Omental fat pad (tissue), 4 donors: ENCODE data around the gene NOSIP. TPM values are rescaled to one million over a fixed set of nuclear protein-coding genes. Genes with fewer than 3 reads are reported as not detected.
A peak's percentile ranks its signal among the peaks of the same experiment; 100 is the strongest.

ENCODE experiments used
- ATAC-seq: fragments of 150-250 bp; one replicate; pipeline ENCODE4 v1.9.1; 2016; ENCODE audit warnings: mild to moderate bottlenecking, moderate library complexity; ENCODE audit not compliant: low FRiP score
- DNase-seq: peaks from one replicate; pipeline ENCODE4 v3.0.0-alpha.2; 2019; ENCODE audit warnings: low spot score
- total RNA-seq, 4 donors: library from RNA; depleted of rRNA; stranded (reverse); fragments of >200 nt; gene quantifications; one replicate each; pipeline ENCODE4 v1.1.0, GENCODE V29; 2016
- TF ChIP-seq, protein P1 (sequence below), 3 donors: fragments of 450-650 bp; IDR thresholded peaks; one replicate each; pipeline ENCODE4 v1.5.1; 2016 to 2017; ENCODE audit warnings: antibody characterized with exemption in 3 of 3, mild to moderate bottlenecking in 3 of 3, moderate library complexity in 2 of 3

The NOSIP gene
- total RNA-seq, 4 donors from 2014 or later = 36.9 to 70.8 (median 46.4) TPM

- ATAC-seq = no peak
- TF ChIP-seq, protein P1, sequence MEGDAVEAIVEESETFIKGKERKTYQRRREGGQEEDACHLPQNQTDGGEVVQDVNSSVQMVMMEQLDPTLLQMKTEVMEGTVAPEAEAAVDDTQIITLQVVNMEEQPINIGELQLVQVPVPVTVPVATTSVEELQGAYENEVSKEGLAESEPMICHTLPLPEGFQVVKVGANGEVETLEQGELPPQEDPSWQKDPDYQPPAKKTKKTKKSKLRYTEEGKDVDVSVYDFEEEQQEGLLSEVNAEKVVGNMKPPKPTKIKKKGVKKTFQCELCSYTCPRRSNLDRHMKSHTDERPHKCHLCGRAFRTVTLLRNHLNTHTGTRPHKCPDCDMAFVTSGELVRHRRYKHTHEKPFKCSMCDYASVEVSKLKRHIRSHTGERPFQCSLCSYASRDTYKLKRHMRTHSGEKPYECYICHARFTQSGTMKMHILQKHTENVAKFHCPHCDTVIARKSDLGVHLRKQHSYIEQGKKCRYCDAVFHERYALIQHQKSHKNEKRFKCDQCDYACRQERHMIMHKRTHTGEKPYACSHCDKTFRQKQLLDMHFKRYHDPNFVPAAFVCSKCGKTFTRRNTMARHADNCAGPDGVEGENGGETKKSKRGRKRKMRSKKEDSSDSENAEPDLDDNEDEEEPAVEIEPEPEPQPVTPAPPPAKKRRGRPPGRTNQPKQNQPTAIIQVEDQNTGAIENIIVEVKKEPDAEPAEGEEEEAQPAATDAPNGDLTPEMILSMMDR (IDR thresholded peaks at IDR 0.05) = no peak
- no peak for DNase-seq
Measured at GRCh38 chr19:49583239-49583638, 2.9 kb upstream of the NOSIP start.

GRCh38 chr19:49581007-49581508 is 702 bp upstream of the NOSIP start, which contains the start of gene PRRG2:
Gene PRRG2 (plus strand): TSS chr19:49581316. CDS start chr19:49583220, 1,904 bp downstream.
- ATAC-seq (no peak), DNase-seq (no peak)
- TF ChIP-seq, protein P1 (IDR thresholded peaks at IDR 0.05) = no peak

GRCh38 chr19:49579947-49580263 is 451 bp downstream of the NOSIP start:
- no peak for DNase-seq
- TF ChIP-seq, protein P1 (IDR thresholded peaks at IDR 0.05) = no peak
- peak; percentile 26 for ATAC-seq

DNA sequence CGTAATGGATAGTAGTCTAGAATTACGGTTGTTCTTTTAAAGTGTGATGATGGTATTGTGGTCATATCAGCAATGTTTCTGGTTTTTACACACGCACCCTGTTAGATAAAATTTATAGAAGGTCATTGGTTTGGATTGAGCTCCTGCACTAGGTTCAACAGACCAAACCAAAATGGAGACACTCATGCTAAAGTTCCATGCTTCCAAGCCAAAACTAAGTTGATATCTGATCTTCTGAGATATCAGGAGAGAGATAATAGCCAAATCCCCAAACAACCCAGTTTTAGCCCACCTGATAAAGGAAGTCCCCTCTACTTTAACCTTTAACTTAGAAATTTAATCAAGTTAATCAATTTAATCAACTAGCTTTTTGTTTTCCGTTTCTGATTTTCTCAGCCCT is 1.2 kb downstream of the NOSIP start:
- no peak for ATAC-seq
- TF ChIP-seq, protein P1 (IDR thresholded peaks at IDR 0.05) = no peak
- no peak for DNase-seq

DNA sequence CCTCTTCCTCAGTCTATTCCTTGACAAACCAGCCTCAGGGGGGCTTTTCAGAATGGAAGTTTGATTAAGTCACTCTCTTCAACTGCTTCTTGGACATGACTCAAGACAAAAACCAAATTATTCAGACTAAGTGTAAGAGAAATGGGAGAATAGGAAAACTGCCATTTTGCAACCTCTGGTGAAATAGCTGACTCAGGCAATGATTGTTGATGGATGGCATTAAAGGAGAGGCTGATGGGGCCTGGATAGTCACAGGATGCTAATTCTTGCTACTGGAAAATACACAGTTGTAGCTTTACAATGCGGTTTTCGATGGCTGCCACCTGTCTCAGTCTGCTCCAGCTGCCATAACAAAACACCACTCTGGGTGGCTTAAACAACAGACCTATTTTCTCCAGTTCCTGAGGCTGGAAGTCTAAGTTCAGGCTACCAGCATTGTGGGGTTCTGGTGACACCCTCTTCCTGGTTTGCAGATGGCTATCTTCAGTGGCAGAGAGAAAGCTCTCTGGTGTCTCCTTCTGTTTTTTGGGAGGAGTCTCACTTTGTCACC is 6.1 kb downstream of the NOSIP start:
- DNase-seq (no peak), ATAC-seq (no peak)
- TF ChIP-seq, protein P1 (IDR thresholded peaks at IDR 0.05) = no peak

GRCh38 chr19:49573425-49573824 is 6.9 kb downstream of the NOSIP start:
- ATAC-seq = no peak
- no peak for DNase-seq
- TF ChIP-seq, protein P1 (IDR thresholded peaks at IDR 0.05) = no peak

- TF ChIP-seq, protein P1 (IDR thresholded peaks at IDR 0.05) = no peak
- DNase-seq (no peak), ATAC-seq (no peak)
Measured at GRCh38 chr19:49573009-49573408, 7.3 kb downstream of the NOSIP start.
